SK-N-SH treated with all-trans-retinoic acid at 6 μM for 48 hours (cell line): ENCODE results near the gene NBPF1.
"Not testable (repeated sequence)": the region's sequence is repeated elsewhere in the genome, so short reads cannot be mapped to it uniquely, and the experiment has no call there.

Experiments
- CREB5 ChIP-seq: fragments of 250-450 bp; sonication (Bioruptor Pico); IDR thresholded peaks from 2 replicates; pipeline ENCODE4 v1.5.1; 2020; ENCODE audit warnings: low read depth, mild to moderate bottlenecking, moderate library complexity
- ESRRG ChIP-seq: fragments of 250-450 bp; sonication (Bioruptor Pico); IDR thresholded peaks from 2 replicates; pipeline ENCODE4 v1.6.1; 2021; ENCODE audit warnings: mild to moderate bottlenecking
- OSR1 ChIP-seq: fragments of 250-450 bp; sonication (Bioruptor Pico); IDR thresholded peaks from 2 replicates; pipeline ENCODE4 v1.8.0; 2022; ENCODE audit warnings: moderate library complexity, mild to moderate bottlenecking, inconsistent platforms
- TOX ChIP-seq: fragments of 250-450 bp; sonication (Bioruptor Pico); IDR thresholded peaks from 2 replicates; pipeline ENCODE4 v1.8.0; 2021; ENCODE audit warnings: mild to moderate bottlenecking, moderate library complexity, borderline replicate concordance

- not testable (repeated sequence) for TF ChIP-seq ESRRG (CRISPR knock-in tag); CREB5; OSR1; TOX
Measured at GRCh38 chr1:16641159-16641975, 28.0 kb upstream of the NBPF1 start.
